CD4-positive, alpha-beta T cell (primary cell): ENCODE results near the gene CNGA3. TPM values are rescaled to one million over a fixed set of nuclear protein-coding genes. Genes with fewer than 3 reads are reported as not detected.

Source experiments
- ATAC-seq: fragments of 200-7000 bp; cut with Tn5 transposase; one replicate; pipeline ENCODE4 v1.10.0; 2022; ENCODE audit warnings: mild to moderate bottlenecking; ENCODE audit not compliant: poor library complexity
- CTCF ChIA-PET: fragments of 350-600 bp; sonication (Branson Sonifier 250); formaldehyde crosslinking; loops from one replicate; lab custom pipeline; 2021; ENCODE audit warnings: antibody characterized with exemption, inconsistent platforms; lab: Charles Lee
- POLR2A ChIA-PET: fragments of 350-600 bp; sonication (Branson Sonifier 250); formaldehyde crosslinking; loops from one replicate; lab custom pipeline; 2021; ENCODE audit warnings: antibody characterized with exemption, inconsistent platforms; lab: Charles Lee
- DNase-seq, 14 experiments: peaks; one replicate each; pipeline ENCODE4 v3.0.0-alpha.2; 2013 to 2020; ENCODE audit warnings: mixed read lengths in 2 of 14
- H3K27ac ChIP-seq, 2 donors: one replicate each; pipeline versions ENCODE4 v1.5.1 to v1.7.0; 2013; ENCODE audit warnings: low read length in 2 of 2, low read depth in 1 of 2, mild to moderate bottlenecking in 1 of 2
- H3K27me3 ChIP-seq, 2 experiments: 1 replicate in 1 of 2; 2 replicates in 1 of 2; pipeline versions ENCODE4 v1.6.1 to v1.7.0; 2013; ENCODE audit warnings: low read length in 2 of 2, control low read depth in 1 of 2, mild to moderate bottlenecking in 1 of 2, moderate library complexity in 1 of 2; ENCODE audit not compliant: insufficient read depth in 2 of 2, control insufficient read depth in 1 of 2
- H3K36me3 ChIP-seq: one replicate; pipeline ENCODE4 v1.6.1; 2013; ENCODE audit warnings: low read length, control low read depth; ENCODE audit not compliant: insufficient read depth
- H3K4me1 ChIP-seq: one replicate; pipeline ENCODE4 v1.6.1; 2013; ENCODE audit warnings: low read length, control low read depth; ENCODE audit not compliant: insufficient read depth
- H3K4me3 ChIP-seq: one replicate; pipeline ENCODE4 v1.5.1; 2013; ENCODE audit warnings: mild to moderate bottlenecking, low read length, moderate library complexity
- H3K9me3 ChIP-seq, 2 experiments: 1 replicate in 1 of 2; 2 replicates in 1 of 2; pipeline versions ENCODE4 v1.6.1 to v1.7.0; 2013; ENCODE audit warnings: low read length in 2 of 2, mild to moderate bottlenecking in 2 of 2, control low read depth in 1 of 2, moderate library complexity in 1 of 2; ENCODE audit not compliant: control insufficient read depth in 1 of 2, insufficient read depth in 1 of 2
- H3K27ac Mint-ChIP-seq: one replicate; pipeline ENCODE4 v1.8.0; 2020; ENCODE audit warnings: mixed read lengths
- H3K27me3 Mint-ChIP-seq: one replicate; pipeline ENCODE4 v1.8.0; 2021; ENCODE audit warnings: mixed read lengths
- H3K36me3 Mint-ChIP-seq: one replicate; pipeline ENCODE4 v1.8.0; 2021; ENCODE audit warnings: low read depth, mixed read lengths
- H3K4me1 Mint-ChIP-seq: one replicate; pipeline ENCODE4 v1.8.0; 2021; ENCODE audit warnings: low read depth, mixed read lengths
- H3K4me3 Mint-ChIP-seq: one replicate; pipeline ENCODE4 v1.8.0; 2020; ENCODE audit warnings: mild to moderate bottlenecking, mixed read lengths
- H3K9me3 Mint-ChIP-seq: one replicate; pipeline ENCODE4 v1.8.0; 2020; ENCODE audit warnings: mixed read lengths
- CTCF ChIP-seq: fragments of 200-600 bp; IDR thresholded peaks from one replicate; pipeline ENCODE4 v1.8.0; 2022; ENCODE audit warnings: antibody characterized with exemption, mild to moderate bottlenecking
- intact Hi-C, 2 experiments: fragments of 100-400 bp; cut with DNase I in 1 of 2; cut with micrococcal nuclease in 1 of 2; formaldehyde crosslinking; loops; one replicate each; pipeline versions ENCODE4 v1.15.1 to v1.9.0; 2023 to 2025; cut with DNase I, micrococcal nuclease
- total RNA-seq, 174 experiments: library from RNA in 2 of 174; stranded (reverse) in 2 of 174; gene quantifications; one replicate each; pipeline ENCODE4 v1.2.3 and lab custom pipeline; 2021 to 2026

CNGA3 gene
- total RNA-seq, 2 experiments from 2014 or later: not detected

- Histone ChIP-seq H3K9me3 (no peaks in the 10 kb centered on the region), H3K36me3 (no peaks in the 10 kb centered on the region), H3K27ac (no peak overlapping the region), H3K4me3 (no peak overlapping the region), H3K27me3 (peaks cover 12 to 18% of the 10 kb centered on the region in 2 experiments), H3K4me1 (no peaks in the 10 kb centered on the region)
- H3K9me3 Mint-ChIP-seq: no peaks in the 10 kb centered on the region
- H3K36me3 Mint-ChIP-seq: no peaks in the 10 kb centered on the region
- no peak overlapping the region for H3K4me3 Mint-ChIP-seq
- DNase-seq (no peak), ATAC-seq (no peak)
- H3K4me1 Mint-ChIP-seq: no peaks in the 10 kb centered on the region
- intact Hi-C loops: no loop called here
- no peak overlapping the region for H3K27ac Mint-ChIP-seq
- CTCF ChIA-PET: no interaction called here
- H3K27me3 Mint-ChIP-seq: peaks cover 21% of the 10 kb centered on the region
- TF ChIP-seq CTCF: no peak
- POLR2A ChIA-PET: no interaction called here
Observed at GRCh38 chr2:98378901-98379300, 32.6 kb downstream of the CNGA3 start.

GRCh38 chr2:98379311-98380202 lies 33.3 kb downstream of the CNGA3 start:
- no peaks in the 10 kb centered on the region for H3K4me1 ChIP-seq
- Mint-ChIP-seq H3K36me3 (no peaks in the 10 kb centered on the region), H3K27ac (no peak overlapping the region), H3K4me1 (no peaks in the 10 kb centered on the region), H3K9me3 (no peaks in the 10 kb centered on the region), H3K4me3 (no peak overlapping the region), H3K27me3 (peaks cover 17% of the 10 kb centered on the region)
- ChIA-PET POLR2A (no interaction called here), CTCF (no interaction called here)
- ATAC-seq (no peak), DNase-seq (no peak)
- H3K4me3 ChIP-seq: no peak overlapping the region
- H3K27ac ChIP-seq: no peak overlapping the region
- intact Hi-C loops: loop anchor here in 1 of 2 experiments (5.0 kb wide), 1 partner anchor 672 kb away; no protein-coding TSS in a partner anchor
- TF ChIP-seq CTCF: no peak
- H3K9me3 ChIP-seq: no peaks in the 10 kb centered on the region
- peaks cover 12 to 18% of the 10 kb centered on the region in 2 experiments for H3K27me3 ChIP-seq
- no peaks in the 10 kb centered on the region for H3K36me3 ChIP-seq

- Histone ChIP-seq H3K36me3 (no peaks in the 10 kb centered on the region), H3K4me3 (no peak overlapping the region), H3K4me1 (peaks cover 3% of the 10 kb centered on the region), H3K27me3 (peaks cover 12 to 18% of the 10 kb centered on the region in 2 experiments), H3K9me3 (no peaks in the 10 kb centered on the region), H3K27ac (no peak overlapping the region)
- intact Hi-C loops: loop anchor here in 1 of 2 experiments (5.0 kb wide), 1 partner anchor 673 kb away; no protein-coding TSS in a partner anchor
- H3K36me3 Mint-ChIP-seq: no peaks in the 10 kb centered on the region
- H3K4me1 Mint-ChIP-seq: no peaks in the 10 kb centered on the region
- CTCF ChIA-PET: no interaction called here
- POLR2A ChIA-PET: no interaction called here
- no peak for DNase-seq
- no peak overlapping the region for H3K27ac Mint-ChIP-seq
- ATAC-seq: no peak
- TF ChIP-seq CTCF: no peak
- H3K27me3 Mint-ChIP-seq: peaks cover 16% of the 10 kb centered on the region
- no peak overlapping the region for H3K4me3 Mint-ChIP-seq
- no peaks in the 10 kb centered on the region for H3K9me3 Mint-ChIP-seq
Observed at GRCh38 chr2:98380203-98380535, 33.9 kb downstream of the CNGA3 start.
